HL-60 (cell line): Measurements from ENCODE around the gene PRELP.

Source experiments
- DNase-seq, 2 experiments: peaks; one replicate each; pipeline ENCODE4 v3.0.0-alpha.2; 2010 to 2020; ENCODE audit warnings: low read depth in 1 of 2, low spot score in 1 of 2
- H3K27ac ChIP-seq: fragments of 250-450 bp; sonication (Bioruptor Pico); replicated peaks from 2 replicates; pipeline ENCODE4 v1.5.1; 2020; ENCODE audit warnings: mild to moderate bottlenecking, moderate library complexity
- H3K27me3 ChIP-seq: fragments of 250-450 bp; sonication (Bioruptor Pico); 2 replicates; pipeline ENCODE4 v1.5.1; 2021; ENCODE audit warnings: mild to moderate bottlenecking, moderate library complexity; ENCODE audit not compliant: insufficient read depth, poor library complexity, severe bottlenecking
- H3K4me3 ChIP-seq: replicated peaks from 2 replicates; pipeline ENCODE4 v1.5.1; 2011; ENCODE audit warnings: mild to moderate bottlenecking, control low read depth, low read length; ENCODE audit not compliant: insufficient read depth
- GABPA ChIP-seq: IDR thresholded peaks from 2 replicates; pipeline ENCODE4 v1.6.1; 2012; ENCODE audit warnings: low read depth
- POLR2AphosphoS5 ChIP-seq: IDR thresholded peaks from 2 replicates; pipeline ENCODE4 v1.6.1; 2012; ENCODE audit warnings: low read depth
- SPI1 ChIP-seq: IDR thresholded peaks from 2 replicates; pipeline ENCODE4 v1.6.1; 2012; ENCODE audit warnings: low read depth, mild to moderate bottlenecking, borderline replicate concordance
- TF ChIP-seq, protein P1 (sequence below): IDR thresholded peaks from one replicate; pipeline ENCODE4 v1.5.1; 2011; ENCODE audit warnings: low read length, control low read depth, inconsistent platforms; ENCODE audit not compliant: insufficient read depth
- TF ChIP-seq, protein P2 (sequence below): IDR thresholded peaks from 2 replicates; pipeline ENCODE4 v1.6.1; 2012; ENCODE audit warnings: low read depth; ENCODE audit not compliant: insufficient replicate concordance

Gene PRELP

DNA sequence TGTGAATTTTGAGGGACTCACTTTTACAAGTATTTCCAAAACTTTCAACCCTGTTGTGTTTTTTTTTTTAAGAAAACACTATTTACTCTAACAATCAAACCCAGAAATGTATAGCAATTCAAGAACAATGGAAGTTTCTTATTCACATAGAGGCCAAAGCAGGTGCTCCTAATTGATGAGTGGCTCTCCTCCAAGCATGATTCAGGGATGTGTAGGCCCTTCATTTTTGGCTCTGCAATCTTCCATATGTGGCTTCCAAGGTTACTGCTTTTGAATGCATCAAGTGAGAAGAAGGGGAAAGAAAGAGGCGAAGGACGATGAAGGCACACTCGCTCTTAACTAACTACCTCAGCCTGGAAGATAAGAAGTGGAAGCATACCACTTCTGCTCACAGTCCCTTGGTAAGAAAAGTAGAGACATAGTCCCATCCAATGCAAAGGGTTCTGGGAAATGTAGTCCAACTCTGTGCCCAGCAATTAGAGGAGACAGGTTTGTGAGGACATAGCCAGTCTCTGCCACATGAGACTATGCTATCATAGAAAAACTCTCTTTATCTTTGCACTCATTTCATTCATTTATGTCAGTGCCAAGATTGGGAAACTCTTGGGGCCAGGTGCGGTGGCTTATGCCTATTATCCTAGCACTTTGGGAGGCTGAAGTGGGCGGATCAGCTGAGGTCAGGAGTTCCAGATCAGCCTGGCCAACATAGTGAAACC, 64.4 kb downstream of the PRELP start:
- H3K27me3 ChIP-seq, result no peaks in the 10 kb centered on the region
- TF ChIP-seq, protein P1, sequence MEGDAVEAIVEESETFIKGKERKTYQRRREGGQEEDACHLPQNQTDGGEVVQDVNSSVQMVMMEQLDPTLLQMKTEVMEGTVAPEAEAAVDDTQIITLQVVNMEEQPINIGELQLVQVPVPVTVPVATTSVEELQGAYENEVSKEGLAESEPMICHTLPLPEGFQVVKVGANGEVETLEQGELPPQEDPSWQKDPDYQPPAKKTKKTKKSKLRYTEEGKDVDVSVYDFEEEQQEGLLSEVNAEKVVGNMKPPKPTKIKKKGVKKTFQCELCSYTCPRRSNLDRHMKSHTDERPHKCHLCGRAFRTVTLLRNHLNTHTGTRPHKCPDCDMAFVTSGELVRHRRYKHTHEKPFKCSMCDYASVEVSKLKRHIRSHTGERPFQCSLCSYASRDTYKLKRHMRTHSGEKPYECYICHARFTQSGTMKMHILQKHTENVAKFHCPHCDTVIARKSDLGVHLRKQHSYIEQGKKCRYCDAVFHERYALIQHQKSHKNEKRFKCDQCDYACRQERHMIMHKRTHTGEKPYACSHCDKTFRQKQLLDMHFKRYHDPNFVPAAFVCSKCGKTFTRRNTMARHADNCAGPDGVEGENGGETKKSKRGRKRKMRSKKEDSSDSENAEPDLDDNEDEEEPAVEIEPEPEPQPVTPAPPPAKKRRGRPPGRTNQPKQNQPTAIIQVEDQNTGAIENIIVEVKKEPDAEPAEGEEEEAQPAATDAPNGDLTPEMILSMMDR, result no peak
- TF ChIP-seq GABPA, result no peak
- TF ChIP-seq, protein P2, sequence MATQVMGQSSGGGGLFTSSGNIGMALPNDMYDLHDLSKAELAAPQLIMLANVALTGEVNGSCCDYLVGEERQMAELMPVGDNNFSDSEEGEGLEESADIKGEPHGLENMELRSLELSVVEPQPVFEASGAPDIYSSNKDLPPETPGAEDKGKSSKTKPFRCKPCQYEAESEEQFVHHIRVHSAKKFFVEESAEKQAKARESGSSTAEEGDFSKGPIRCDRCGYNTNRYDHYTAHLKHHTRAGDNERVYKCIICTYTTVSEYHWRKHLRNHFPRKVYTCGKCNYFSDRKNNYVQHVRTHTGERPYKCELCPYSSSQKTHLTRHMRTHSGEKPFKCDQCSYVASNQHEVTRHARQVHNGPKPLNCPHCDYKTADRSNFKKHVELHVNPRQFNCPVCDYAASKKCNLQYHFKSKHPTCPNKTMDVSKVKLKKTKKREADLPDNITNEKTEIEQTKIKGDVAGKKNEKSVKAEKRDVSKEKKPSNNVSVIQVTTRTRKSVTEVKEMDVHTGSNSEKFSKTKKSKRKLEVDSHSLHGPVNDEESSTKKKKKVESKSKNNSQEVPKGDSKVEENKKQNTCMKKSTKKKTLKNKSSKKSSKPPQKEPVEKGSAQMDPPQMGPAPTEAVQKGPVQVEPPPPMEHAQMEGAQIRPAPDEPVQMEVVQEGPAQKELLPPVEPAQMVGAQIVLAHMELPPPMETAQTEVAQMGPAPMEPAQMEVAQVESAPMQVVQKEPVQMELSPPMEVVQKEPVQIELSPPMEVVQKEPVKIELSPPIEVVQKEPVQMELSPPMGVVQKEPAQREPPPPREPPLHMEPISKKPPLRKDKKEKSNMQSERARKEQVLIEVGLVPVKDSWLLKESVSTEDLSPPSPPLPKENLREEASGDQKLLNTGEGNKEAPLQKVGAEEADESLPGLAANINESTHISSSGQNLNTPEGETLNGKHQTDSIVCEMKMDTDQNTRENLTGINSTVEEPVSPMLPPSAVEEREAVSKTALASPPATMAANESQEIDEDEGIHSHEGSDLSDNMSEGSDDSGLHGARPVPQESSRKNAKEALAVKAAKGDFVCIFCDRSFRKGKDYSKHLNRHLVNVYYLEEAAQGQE, result no peak
- no peak for TF ChIP-seq SPI1
- no peak for TF ChIP-seq POLR2AphosphoS5
- H3K27ac ChIP-seq, result no peak overlapping the region
- H3K4me3 ChIP-seq, result no peak overlapping the region
- no peak for DNase-seq
